ENCODE results near the gene TMEM132A. TPM values are rescaled to one million over a fixed set of nuclear protein-coding genes. Genes with fewer than 3 reads are reported as not detected.

TMEM132A gene
- total and polyA plus RNA-seq, 2 of the 13 experiments (the other 11 are each of a cell fraction or from before 2014, with no cell fraction given): 11.1 to 32.9 TPM

DNA sequence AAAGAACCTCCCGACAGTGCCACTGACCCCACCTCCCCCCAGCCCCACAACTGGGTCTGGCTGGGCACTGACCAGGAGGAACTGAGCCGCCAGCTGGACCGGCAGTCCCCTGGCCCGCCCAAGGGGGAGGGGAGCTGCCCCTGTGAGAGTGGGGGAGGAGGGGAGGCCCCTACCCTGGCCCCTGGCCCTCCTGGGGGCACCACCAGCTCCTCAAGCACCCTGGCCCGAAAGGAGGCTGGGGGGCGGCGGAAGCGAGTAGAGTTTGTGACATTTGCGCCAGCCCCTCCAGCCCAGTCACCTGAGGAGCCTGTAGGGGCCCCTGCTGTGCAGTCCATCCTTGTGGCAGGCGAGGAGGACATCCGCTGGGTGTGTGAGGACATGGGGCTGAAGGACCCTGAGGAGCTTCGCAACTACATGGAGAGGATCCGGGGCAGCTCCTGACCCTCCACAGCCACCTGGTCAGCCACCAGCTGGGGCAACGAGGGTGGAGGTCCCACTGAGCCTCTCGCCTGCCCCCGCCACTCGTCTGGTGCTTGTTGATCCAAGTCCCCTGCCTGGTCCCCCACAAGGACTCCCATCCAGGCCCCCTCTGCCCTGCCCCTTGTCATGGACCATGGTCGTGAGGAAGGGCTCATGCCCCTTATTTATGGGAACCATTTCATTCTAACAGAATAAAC, 12.3 kb downstream of the TMEM132A start:
- ChIA-PET CTCF (ENCODE audit: low intra/inter-chr PET ratio, low total read pairs) (no interaction called here), POLR2A (no interaction called here)
- no peaks in the 10 kb centered on the region for H4K20me1 ChIP-seq (ENCODE audit: insufficient read depth, low read length)
- in situ Hi-C loops (cut with HindIII; ENCODE audit: extremely low pct_ligation_motif_present, low pct_unique_long_range_greater_than_20kb): no loop called here
- no peak for FAIRE-seq
- H3K9me3 ChIP-seq (ENCODE audit: low read length): no peaks in the 10 kb centered on the region
- H3K27ac ChIP-seq (ENCODE audit: extremely low read length, insufficient read depth, low read length): no peak overlapping the region
- H3K79me2 ChIP-seq (ENCODE audit: insufficient read depth, low read length): no peaks in the 10 kb centered on the region
- no peak for ATAC-seq
- WGBS (ENCODE audit: low lambda C conversion rate): 84% methylated on average over 9 of the region's 18 CpGs
- H2AFZ ChIP-seq (ENCODE audit: low read length): no peak overlapping the region
- no peak for DNase-seq (ENCODE audit: low spot score)
- intact Hi-C loops (cut with micrococcal nuclease; ENCODE audit: unreplicated experiment): no loop called here
- H3K4me2 ChIP-seq (ENCODE audit: low read depth, low read length): no peak overlapping the region
- no peak overlapping the region for H3K9ac ChIP-seq (ENCODE audit: insufficient read depth, low read depth, low read length)
- no peaks in the 10 kb centered on the region for H3K4me1 ChIP-seq (ENCODE audit: insufficient read depth, low read length)
- BruUV-seq (replicated peaks): TSS peak; percentile 43
- H3K36me3 ChIP-seq (replicated peaks in 1 of 2; ENCODE audit: control insufficient read depth in 1 of 2, insufficient read depth in 2 of 2, low read length in 2 of 2): no peaks in the 10 kb centered on the region; a peak in 1 of 5 replicates
- H3K4me3 ChIP-seq (replicated peaks in 1 of 3; ENCODE audit: insufficient read depth in 1 of 3, low read depth in 2 of 3, low read length in 3 of 3): no peak overlapping the region
- no peaks in the 10 kb centered on the region; a peak in 2 of 5 replicates for H3K27me3 ChIP-seq (ENCODE audit: control insufficient read depth in 1 of 2, insufficient read depth in 2 of 2, low read length in 2 of 2)
- TF ChIP-seq NFIB (CRISPR knock-in tag; IDR thresholded peaks at IDR 0.05; ENCODE audit: borderline replicate concordance) (no peak), SSRP1 (CRISPR knock-in tag; IDR thresholded peaks at IDR 0.05) (no peak), ZNF530 (CRISPR knock-in tag; IDR thresholded peaks at IDR 0.05; ENCODE audit: low read depth) (no peak)
- TF ChIP-seq, protein P1, sequence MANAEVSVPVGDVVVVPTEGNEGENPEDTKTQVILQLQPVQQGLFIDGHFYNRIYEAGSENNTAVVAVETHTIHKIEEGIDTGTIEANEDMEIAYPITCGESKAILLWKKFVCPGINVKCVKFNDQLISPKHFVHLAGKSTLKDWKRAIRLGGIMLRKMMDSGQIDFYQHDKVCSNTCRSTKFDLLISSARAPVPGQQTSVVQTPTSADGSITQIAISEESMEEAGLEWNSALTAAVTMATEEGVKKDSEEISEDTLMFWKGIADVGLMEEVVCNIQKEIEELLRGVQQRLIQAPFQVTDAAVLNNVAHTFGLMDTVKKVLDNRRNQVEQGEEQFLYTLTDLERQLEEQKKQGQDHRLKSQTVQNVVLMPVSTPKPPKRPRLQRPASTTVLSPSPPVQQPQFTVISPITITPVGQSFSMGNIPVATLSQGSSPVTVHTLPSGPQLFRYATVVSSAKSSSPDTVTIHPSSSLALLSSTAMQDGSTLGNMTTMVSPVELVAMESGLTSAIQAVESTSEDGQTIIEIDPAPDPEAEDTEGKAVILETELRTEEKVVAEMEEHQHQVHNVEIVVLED (CRISPR knock-in tag; IDR thresholded peaks at IDR 0.05; ENCODE audit: borderline replicate concordance): no peak
- TF ChIP-seq, protein P2, sequence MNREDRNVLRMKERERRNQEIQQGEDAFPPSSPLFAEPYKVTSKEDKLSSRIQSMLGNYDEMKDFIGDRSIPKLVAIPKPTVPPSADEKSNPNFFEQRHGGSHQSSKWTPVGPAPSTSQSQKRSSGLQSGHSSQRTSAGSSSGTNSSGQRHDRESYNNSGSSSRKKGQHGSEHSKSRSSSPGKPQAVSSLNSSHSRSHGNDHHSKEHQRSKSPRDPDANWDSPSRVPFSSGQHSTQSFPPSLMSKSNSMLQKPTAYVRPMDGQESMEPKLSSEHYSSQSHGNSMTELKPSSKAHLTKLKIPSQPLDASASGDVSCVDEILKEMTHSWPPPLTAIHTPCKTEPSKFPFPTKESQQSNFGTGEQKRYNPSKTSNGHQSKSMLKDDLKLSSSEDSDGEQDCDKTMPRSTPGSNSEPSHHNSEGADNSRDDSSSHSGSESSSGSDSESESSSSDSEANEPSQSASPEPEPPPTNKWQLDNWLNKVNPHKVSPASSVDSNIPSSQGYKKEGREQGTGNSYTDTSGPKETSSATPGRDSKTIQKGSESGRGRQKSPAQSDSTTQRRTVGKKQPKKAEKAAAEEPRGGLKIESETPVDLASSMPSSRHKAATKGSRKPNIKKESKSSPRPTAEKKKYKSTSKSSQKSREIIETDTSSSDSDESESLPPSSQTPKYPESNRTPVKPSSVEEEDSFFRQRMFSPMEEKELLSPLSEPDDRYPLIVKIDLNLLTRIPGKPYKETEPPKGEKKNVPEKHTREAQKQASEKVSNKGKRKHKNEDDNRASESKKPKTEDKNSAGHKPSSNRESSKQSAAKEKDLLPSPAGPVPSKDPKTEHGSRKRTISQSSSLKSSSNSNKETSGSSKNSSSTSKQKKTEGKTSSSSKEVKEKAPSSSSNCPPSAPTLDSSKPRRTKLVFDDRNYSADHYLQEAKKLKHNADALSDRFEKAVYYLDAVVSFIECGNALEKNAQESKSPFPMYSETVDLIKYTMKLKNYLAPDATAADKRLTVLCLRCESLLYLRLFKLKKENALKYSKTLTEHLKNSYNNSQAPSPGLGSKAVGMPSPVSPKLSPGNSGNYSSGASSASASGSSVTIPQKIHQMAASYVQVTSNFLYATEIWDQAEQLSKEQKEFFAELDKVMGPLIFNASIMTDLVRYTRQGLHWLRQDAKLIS (CRISPR knock-in tag; IDR thresholded peaks at IDR 0.05): no peak
- TF ChIP-seq, protein P3, sequence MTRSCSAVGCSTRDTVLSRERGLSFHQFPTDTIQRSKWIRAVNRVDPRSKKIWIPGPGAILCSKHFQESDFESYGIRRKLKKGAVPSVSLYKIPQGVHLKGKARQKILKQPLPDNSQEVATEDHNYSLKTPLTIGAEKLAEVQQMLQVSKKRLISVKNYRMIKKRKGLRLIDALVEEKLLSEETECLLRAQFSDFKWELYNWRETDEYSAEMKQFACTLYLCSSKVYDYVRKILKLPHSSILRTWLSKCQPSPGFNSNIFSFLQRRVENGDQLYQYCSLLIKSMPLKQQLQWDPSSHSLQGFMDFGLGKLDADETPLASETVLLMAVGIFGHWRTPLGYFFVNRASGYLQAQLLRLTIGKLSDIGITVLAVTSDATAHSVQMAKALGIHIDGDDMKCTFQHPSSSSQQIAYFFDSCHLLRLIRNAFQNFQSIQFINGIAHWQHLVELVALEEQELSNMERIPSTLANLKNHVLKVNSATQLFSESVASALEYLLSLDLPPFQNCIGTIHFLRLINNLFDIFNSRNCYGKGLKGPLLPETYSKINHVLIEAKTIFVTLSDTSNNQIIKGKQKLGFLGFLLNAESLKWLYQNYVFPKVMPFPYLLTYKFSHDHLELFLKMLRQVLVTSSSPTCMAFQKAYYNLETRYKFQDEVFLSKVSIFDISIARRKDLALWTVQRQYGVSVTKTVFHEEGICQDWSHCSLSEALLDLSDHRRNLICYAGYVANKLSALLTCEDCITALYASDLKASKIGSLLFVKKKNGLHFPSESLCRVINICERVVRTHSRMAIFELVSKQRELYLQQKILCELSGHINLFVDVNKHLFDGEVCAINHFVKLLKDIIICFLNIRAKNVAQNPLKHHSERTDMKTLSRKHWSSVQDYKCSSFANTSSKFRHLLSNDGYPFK (CRISPR knock-in tag; IDR thresholded peaks at IDR 0.05; ENCODE audit: borderline replicate concordance): no peak
